ENCODE data around the gene NKD1. TPM values are rescaled to one million over a fixed set of nuclear protein-coding genes. Genes with fewer than 3 reads are reported as not detected.

Gene NKD1
- polyA plus RNA-seq, 3 donors, result 0.01 TPM; not detected in 2

GRCh38 chr16:50634090-50634489 lies 85.9 kb downstream of the NKD1 start:
- H3K9me3 Mint-ChIP-seq, result peaks cover 0 to 3% (median 0%) of the 10 kb centered on the region in 7 donors
- Histone ChIP-seq H2AFZ (ENCODE audit: insufficient read depth, low read depth, low read length, poor library complexity, severe bottlenecking) (no peak overlapping the region), H3K79me2 (ENCODE audit: insufficient read depth, low read length) (no peaks in the 10 kb centered on the region), H3K4me2 (replicated peaks; ENCODE audit: extremely low read depth, low read length, poor library complexity, severe bottlenecking) (no peak overlapping the region), H3K4me3 (replicated peaks in 1 of 3; ENCODE audit: low read depth in 2 of 3, low read length in 3 of 3) (no peak overlapping the region), H3K36me3 (replicated peaks in 1 of 2; ENCODE audit: control insufficient read depth in 1 of 2, insufficient read depth in 2 of 2, low read length in 2 of 2) (no peaks in the 10 kb centered on the region), H3K9ac (ENCODE audit: insufficient read depth, low read length, poor library complexity, severe bottlenecking) (no peak overlapping the region), H4K20me1 (ENCODE audit: insufficient read depth, low read length) (no peaks in the 10 kb centered on the region), H3K4me1 (ENCODE audit: control insufficient read depth in 1 of 2, insufficient read depth in 2 of 2, low read length in 2 of 2) (peaks cover 11% of the 10 kb centered on the region in 2 donors), H3K27me3 (ENCODE audit: control insufficient read depth in 2 of 2, insufficient read depth in 2 of 2, low read length in 2 of 2) (no peaks in the 10 kb centered on the region), H3K27ac (ENCODE audit: low read depth in 1 of 2, low read length in 2 of 2) (no peak overlapping the region), H3K9me3 (replicated peaks in 1 of 2; ENCODE audit: control insufficient read depth in 1 of 2, insufficient read depth in 1 of 2, low read length in 2 of 2) (no peaks in the 10 kb centered on the region)
- TF ChIP-seq CTCF (IDR thresholded peaks at IDR 0.05), result no peak
- H3K27ac Mint-ChIP-seq, result no peak overlapping the region
- peaks cover 4 to 7% (median 5%) of the 10 kb centered on the region in 3 donors for H3K27me3 Mint-ChIP-seq (ENCODE audit: low read depth in 3 of 3)
- no peaks in the 10 kb centered on the region for H3K36me3 Mint-ChIP-seq
- intact Hi-C loops (cut with micrococcal nuclease), result no loop called here
- no peak overlapping the region for H3K4me3 Mint-ChIP-seq
- WGBS (ENCODE audit: insufficient coverage), result 91% methylated on average over 2 of the region's 7 CpGs
- no peak for DNase-seq
- H3K4me1 Mint-ChIP-seq, result peaks cover 16% of the 10 kb centered on the region

- Histone ChIP-seq H3K27me3 (ENCODE audit: control insufficient read depth in 2 of 2, insufficient read depth in 2 of 2, low read length in 2 of 2) (no peaks in the 10 kb centered on the region), H3K9me3 (replicated peaks in 1 of 2; ENCODE audit: control insufficient read depth in 1 of 2, insufficient read depth in 1 of 2, low read length in 2 of 2) (no peaks in the 10 kb centered on the region), H3K36me3 (replicated peaks in 1 of 2; ENCODE audit: control insufficient read depth in 1 of 2, insufficient read depth in 2 of 2, low read length in 2 of 2) (no peaks in the 10 kb centered on the region), H3K4me3 (replicated peaks in 1 of 3; ENCODE audit: low read depth in 2 of 3, low read length in 3 of 3) (no peak overlapping the region), H3K4me1 (ENCODE audit: control insufficient read depth in 1 of 2, insufficient read depth in 2 of 2, low read length in 2 of 2) (peaks cover 11% of the 10 kb centered on the region in 2 donors), H2AFZ (ENCODE audit: insufficient read depth, low read depth, low read length, poor library complexity, severe bottlenecking) (no peak overlapping the region), H3K79me2 (ENCODE audit: insufficient read depth, low read length) (no peaks in the 10 kb centered on the region), H3K4me2 (replicated peaks; ENCODE audit: extremely low read depth, low read length, poor library complexity, severe bottlenecking) (no peak overlapping the region), H3K27ac (ENCODE audit: low read depth in 1 of 2, low read length in 2 of 2) (no peak overlapping the region), H4K20me1 (ENCODE audit: insufficient read depth, low read length) (no peaks in the 10 kb centered on the region), H3K9ac (ENCODE audit: insufficient read depth, low read length, poor library complexity, severe bottlenecking) (no peak overlapping the region)
- Mint-ChIP-seq H3K4me3 (no peak overlapping the region), H3K4me1 (peaks cover 16% of the 10 kb centered on the region), H3K27ac (no peak overlapping the region), H3K36me3 (no peaks in the 10 kb centered on the region), H3K9me3 (peaks cover 0 to 3% (median 0%) of the 10 kb centered on the region in 7 donors), H3K27me3 (ENCODE audit: low read depth in 3 of 3) (peaks cover 3 to 7% (median 5%) of the 10 kb centered on the region in 3 donors)
- 75% methylated on average over 1 of the region's 1 CpG for WGBS (ENCODE audit: insufficient coverage)
- intact Hi-C loops (cut with micrococcal nuclease), result no loop called here
- DNase-seq, result no peak
- no peak for TF ChIP-seq CTCF (IDR thresholded peaks at IDR 0.05)
Observed at GRCh38 chr16:50634947-50635346, 86.8 kb downstream of the NKD1 start.
